GM21390 (cell line): ENCODE data around the gene TMIE.
"Not testable (repeated sequence)": the region's sequence is repeated elsewhere in the genome, so short reads cannot be mapped to it uniquely, and the experiment has no call there.

Source experiments
- ATAC-seq: cut with Tn5 transposase; IDR thresholded peaks from one replicate; pipeline ENCODE4 v1.9.1; 2021; ENCODE audit not compliant: unreplicated experiment

The TMIE gene

GRCh38 chr3:46719044-46719565 lies 17.9 kb downstream of the TMIE start:
- ATAC-seq: no peak

GRCh38 chr3:46719735-46720271 lies 18.6 kb downstream of the TMIE start:
- ATAC-seq: no peak

GRCh38 chr3:46721009-46721408 lies 19.8 kb downstream of the TMIE start:
- ATAC-seq: no peak

- ATAC-seq: no peak
Measured at GRCh38 chr3:46722443-46722842, 21.3 kb downstream of the TMIE start.

DNA sequence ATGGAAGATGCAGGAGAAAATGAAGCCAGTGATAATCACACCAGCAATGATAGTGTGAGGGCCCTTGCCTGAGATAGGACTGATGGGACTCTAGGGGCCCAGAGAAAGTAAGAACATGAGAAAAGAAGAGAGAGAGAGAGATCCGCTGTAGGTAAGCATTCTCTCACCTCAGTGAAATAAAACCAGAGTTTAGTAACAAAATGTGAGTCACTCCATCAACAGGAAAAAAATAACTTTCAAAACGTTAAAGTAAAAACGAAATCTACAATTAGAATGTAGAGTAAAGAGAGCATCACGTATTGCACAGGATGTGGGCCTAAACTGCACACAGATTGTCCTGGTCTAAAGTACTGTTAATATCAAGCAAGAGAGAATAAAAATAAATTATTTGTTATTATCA lies 23.2 kb downstream of the TMIE start:
- ATAC-seq: no peak

- no peak for ATAC-seq
Measured at GRCh38 chr3:46725621-46726314, 24.6 kb downstream of the TMIE start.

GRCh38 chr3:46729038-46729437 lies 27.8 kb downstream of the TMIE start:
- no peak for ATAC-seq

GRCh38 chr3:46730819-46731218 lies 29.6 kb downstream of the TMIE start:
- ATAC-seq: no peak

GRCh38 chr3:46731795-46732194 lies 30.6 kb downstream of the TMIE start:
- no peak for ATAC-seq

GRCh38 chr3:46733026-46733800 lies 32.0 kb downstream of the TMIE start:
- no peak for ATAC-seq

- no peak for ATAC-seq
Measured at GRCh38 chr3:46734773-46735172, 33.6 kb downstream of the TMIE start.

DNA sequence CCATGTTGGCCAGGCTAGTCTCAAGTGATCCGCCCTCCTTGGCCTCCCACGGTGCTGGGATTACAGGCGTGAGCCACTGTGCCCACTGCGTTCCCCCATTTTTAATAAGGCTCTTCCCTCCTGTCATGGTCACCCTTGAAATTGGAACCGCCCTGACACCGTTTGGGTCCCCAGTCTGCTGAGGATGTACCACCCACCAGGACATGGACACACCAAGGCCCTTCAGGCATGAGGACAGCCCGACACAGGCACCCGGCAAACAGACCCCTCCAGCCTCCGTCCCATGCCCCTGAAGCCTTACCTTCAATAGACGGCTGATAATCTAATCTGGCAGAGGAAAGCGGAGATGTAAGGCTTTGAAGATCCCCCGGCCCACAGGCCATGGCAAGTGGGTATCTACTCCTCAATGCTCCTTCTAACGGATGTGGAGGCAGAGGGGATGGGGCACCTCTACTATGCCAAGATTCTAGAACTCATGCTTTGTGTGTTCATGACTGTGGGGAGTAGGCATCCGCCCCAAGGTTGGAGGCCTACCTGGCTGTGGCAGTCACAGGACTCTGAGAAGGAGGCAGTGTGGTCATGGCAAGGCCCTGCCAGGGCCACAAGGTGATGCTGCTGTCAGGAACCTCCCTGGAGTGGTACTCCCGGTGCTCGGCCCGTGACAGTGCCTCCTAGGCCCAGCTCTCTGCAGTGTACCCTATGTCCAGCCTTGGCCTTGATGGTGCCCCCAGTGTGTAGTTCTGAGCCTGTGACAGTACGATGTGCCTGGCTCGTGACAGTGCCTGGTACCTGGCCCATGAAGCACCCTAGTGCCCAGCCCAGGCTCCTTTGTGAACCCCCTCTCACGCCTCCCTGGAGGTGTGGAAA lies 35.0 kb downstream of the TMIE start:
- no peak for ATAC-seq

DNA sequence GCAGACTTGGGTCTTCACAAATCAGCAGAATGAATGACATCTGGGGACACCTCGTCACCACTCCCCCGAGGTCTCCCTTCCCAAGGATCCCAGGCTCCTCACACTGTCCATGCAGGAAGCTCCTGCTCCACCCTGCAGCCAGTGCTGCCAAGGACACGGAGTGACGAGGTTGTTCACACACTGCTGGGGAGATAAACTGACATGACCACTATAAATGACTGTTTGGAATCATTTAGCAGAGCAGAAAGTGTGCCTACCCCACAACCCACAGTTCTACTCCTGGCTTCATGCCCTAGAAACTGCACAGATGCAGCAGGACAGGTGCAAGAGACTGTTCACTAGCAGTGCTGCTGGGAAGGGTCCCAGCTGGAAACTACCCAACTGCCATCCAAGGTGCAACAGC lies 36.1 kb downstream of the TMIE start:
- no peak for ATAC-seq

GRCh38 chr3:46739565-46739964 lies 38.4 kb downstream of the TMIE start:
- ATAC-seq: not testable (repeated sequence)

DNA sequence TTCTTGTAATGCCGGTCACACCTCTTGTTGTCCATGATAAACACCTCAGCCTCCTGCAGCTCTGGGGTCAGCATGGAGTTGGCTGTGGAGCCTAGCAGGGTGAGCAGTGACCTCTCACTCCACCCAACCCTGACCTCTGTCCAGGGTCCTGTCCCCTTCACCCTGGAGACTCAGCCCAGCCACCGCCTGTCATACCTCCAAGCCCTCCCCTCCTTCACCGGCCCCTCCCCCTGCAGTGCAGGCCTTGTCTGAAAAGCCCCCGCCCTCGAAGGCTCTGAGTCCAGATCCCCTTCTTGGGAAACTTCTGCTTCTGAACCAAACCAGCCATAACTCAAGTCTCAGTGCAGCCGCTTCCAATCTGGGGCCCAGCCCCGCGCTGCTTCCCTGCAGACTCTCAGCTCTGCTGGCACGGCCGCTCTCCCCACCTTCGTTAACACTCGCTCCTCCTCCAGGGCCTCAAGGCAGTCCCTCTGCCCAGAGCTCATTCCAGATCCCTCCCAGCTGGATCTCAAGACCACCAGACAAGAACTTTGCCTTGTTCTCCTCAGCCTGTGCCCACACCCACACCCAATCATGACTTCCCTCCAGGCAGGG lies 41.9 kb downstream of the TMIE start:
- no peak for ATAC-seq

- ATAC-seq: no peak
Measured at GRCh38 chr3:46746711-46747110, 45.5 kb downstream of the TMIE start.

DNA sequence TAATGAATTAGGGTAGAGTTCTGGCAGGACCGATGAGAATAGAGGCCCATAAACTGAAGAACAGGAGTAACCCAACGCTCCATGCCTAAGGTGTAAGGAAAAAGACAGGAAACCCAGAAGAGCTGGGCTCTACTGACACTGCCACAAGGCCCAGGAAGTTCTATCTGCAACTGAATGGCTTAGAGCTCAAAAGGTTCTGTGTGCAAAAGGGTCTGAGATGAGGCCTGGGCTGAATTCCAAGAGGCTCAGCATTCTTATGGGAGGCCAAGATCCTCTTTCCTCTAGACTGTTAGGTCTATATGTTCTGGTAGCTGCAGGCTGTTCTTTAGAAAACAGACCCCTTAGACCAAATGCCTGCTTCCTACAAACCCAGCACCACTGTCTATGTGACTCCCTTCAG lies 47.0 kb downstream of the TMIE start:
- ATAC-seq: no peak

- ATAC-seq: no peak
Measured at GRCh38 chr3:46749129-46749528, 47.9 kb downstream of the TMIE start.

DNA sequence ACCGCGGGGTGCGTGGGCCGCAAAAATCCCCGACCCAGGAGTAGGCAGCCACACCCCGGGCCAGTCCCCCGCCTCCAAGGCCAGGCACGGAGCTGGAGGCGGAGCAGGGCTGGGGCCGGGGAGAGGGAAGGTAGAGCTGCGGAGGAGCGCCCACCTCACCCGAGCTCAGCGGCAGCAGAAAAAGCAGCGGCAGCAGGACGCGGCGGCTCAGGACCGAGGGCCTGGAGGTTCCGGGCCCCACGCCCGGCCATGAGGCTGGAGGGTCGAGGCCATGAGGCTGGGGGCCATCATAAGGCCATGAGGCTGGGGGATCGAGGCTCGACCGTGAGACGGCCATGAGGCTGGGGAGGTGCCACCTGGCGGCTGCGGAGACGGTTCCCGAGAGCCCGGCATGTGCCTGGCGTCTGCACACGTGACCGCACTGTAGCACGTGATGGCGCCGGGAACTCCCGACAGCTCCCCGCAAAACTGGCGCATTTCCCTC lies 49.4 kb downstream of the TMIE start:
- ATAC-seq: no peak

- not testable (repeated sequence) for ATAC-seq
Measured at GRCh38 chr3:46753127-46753526, 51.9 kb downstream of the TMIE start.

DNA sequence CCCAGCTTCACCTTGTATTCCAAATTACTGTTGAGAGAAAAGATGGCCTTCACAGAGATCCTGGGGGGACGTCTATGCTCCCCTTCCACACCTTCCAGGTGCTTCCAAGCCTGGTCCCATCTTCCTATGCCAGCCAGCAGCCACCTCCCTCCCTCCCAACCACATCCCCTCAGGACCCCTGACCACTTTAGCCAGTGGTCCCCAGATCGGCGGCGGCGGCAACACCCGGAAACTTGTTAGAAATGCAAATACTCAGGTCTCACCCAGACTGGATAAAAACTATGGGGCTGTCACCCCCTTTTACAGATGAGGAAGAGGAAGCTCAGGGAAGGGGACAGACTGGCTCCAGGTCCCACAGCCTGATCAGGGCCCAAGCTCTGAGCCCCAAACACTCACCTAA lies 54.5 kb downstream of the TMIE start:
- ATAC-seq: no peak
